ENCODE measurements around the gene MARCHF10. TPM values are rescaled to one million over a fixed set of nuclear protein-coding genes. Genes with fewer than 3 reads are reported as not detected.

MARCHF10 gene
- total RNA-seq, 1 experiment from 2014 or later: not detected

- ChIA-PET POLR2A (interaction anchor here (1.6 kb wide), 1 partner anchor 21 kb away, joined by 4 read pairs; no protein-coding TSS in a partner anchor), CTCF (no interaction called here)
- Mint-ChIP-seq H3K4me1 (ENCODE audit: insufficient read depth, unreplicated experiment) (peaks cover 6% of the 10 kb centered on the region), H3K9me3 (ENCODE audit: unreplicated experiment) (no peaks in the 10 kb centered on the region), H3K27me3 (ENCODE audit: insufficient read depth, unreplicated experiment) (no peaks in the 10 kb centered on the region), H3K4me3 (ENCODE audit: unreplicated experiment) (no peak overlapping the region), H3K27ac (ENCODE audit: low read depth, unreplicated experiment) (no peak overlapping the region), H3K36me3 (ENCODE audit: insufficient read depth, unreplicated experiment) (peaks cover 4% of the 10 kb centered on the region)
- TF ChIP-seq, protein P1, sequence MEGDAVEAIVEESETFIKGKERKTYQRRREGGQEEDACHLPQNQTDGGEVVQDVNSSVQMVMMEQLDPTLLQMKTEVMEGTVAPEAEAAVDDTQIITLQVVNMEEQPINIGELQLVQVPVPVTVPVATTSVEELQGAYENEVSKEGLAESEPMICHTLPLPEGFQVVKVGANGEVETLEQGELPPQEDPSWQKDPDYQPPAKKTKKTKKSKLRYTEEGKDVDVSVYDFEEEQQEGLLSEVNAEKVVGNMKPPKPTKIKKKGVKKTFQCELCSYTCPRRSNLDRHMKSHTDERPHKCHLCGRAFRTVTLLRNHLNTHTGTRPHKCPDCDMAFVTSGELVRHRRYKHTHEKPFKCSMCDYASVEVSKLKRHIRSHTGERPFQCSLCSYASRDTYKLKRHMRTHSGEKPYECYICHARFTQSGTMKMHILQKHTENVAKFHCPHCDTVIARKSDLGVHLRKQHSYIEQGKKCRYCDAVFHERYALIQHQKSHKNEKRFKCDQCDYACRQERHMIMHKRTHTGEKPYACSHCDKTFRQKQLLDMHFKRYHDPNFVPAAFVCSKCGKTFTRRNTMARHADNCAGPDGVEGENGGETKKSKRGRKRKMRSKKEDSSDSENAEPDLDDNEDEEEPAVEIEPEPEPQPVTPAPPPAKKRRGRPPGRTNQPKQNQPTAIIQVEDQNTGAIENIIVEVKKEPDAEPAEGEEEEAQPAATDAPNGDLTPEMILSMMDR (IDR thresholded peaks at IDR 0.05; ENCODE audit: unreplicated experiment): no peak
- intact Hi-C loops (cut with micrococcal nuclease): no loop called here
- no TSS peak for BruUV-seq (replicated peaks)
- no peak for DNase-seq (ENCODE audit: unreplicated experiment)
These were observed 47.2 kb downstream of the MARCHF10 start for GRCh38 chr17:62760945-62761267.

DNA sequence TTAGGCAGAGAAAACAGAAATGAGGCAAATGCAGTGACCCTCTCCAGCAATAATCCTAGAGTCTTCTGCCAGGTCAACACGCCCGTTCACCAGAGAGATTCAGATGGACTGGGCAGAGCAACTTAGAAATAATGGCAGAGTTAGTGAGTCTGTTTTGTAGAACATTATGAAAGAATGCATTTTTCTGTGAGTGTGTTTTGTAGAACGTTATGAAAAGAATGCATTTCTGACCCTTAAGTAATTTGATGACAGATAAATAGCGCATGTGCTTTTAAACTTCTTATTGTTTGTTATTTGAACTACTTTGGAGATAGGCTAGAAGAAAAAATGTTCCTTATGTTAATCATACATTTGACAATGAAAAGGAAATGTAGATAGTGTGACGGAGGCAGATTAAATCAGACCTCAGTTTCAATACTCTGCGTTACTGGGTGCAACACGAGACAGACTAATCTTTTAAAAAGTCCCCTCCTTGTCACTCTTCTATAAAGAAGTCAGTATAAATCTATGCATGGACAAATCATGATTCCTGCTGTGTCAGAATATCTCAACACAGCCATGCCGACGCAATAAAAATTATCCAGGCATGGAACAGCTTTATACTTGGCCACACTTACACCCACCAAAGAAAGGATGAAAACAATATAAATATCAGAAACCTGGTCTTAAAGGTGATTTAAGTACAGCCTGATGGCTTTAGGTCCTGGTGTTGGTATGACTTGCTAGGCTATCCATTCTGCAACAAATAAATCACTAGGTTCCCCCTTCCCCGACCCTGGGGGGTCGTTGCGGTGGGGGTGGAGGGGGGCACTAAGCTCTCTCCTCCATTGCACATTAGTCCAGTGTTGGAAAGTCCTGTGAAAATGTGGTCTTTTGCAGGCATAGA lies 47.8 kb downstream of the MARCHF10 start:
- POLR2A ChIA-PET: interaction anchor here (1.6 kb wide), 1 partner anchor 21 kb away, joined by 4 read pairs; no protein-coding TSS in a partner anchor
- intact Hi-C loops (cut with micrococcal nuclease): no loop called here

GRCh38 chr17:62757500-62757951 lies 50.6 kb downstream of the MARCHF10 start:
- BruUV-seq (replicated peaks): no TSS peak
- DNase-seq (ENCODE audit: unreplicated experiment): no peak
- no peaks in the 10 kb centered on the region for H3K36me3 Mint-ChIP-seq (ENCODE audit: insufficient read depth, unreplicated experiment)
- CTCF ChIA-PET: no interaction called here
- H3K27ac Mint-ChIP-seq (ENCODE audit: low read depth, unreplicated experiment): no peak overlapping the region
- POLR2A ChIA-PET: no interaction called here
- TF ChIP-seq, protein P1 (IDR thresholded peaks at IDR 0.05; ENCODE audit: unreplicated experiment): no peak
- intact Hi-C loops (cut with micrococcal nuclease): no loop called here
- H3K4me3 Mint-ChIP-seq (ENCODE audit: unreplicated experiment): no peak overlapping the region
- H3K9me3 Mint-ChIP-seq (ENCODE audit: unreplicated experiment): no peaks in the 10 kb centered on the region
- peaks cover 9% of the 10 kb centered on the region for H3K4me1 Mint-ChIP-seq (ENCODE audit: insufficient read depth, unreplicated experiment)
- no peaks in the 10 kb centered on the region for H3K27me3 Mint-ChIP-seq (ENCODE audit: insufficient read depth, unreplicated experiment)

More for the DNA sequence above, 47.8 kb downstream of the MARCHF10 start:
- no peak for DNase-seq (ENCODE audit: unreplicated experiment)
- TF ChIP-seq, protein P1 (IDR thresholded peaks at IDR 0.05; ENCODE audit: unreplicated experiment): no peak
- Mint-ChIP-seq H3K27me3 (ENCODE audit: insufficient read depth, unreplicated experiment) (no peaks in the 10 kb centered on the region), H3K4me1 (ENCODE audit: insufficient read depth, unreplicated experiment) (peaks cover 6% of the 10 kb centered on the region), H3K9me3 (ENCODE audit: unreplicated experiment) (no peaks in the 10 kb centered on the region), H3K4me3 (ENCODE audit: unreplicated experiment) (no peak overlapping the region), H3K27ac (ENCODE audit: low read depth, unreplicated experiment) (no peak overlapping the region), H3K36me3 (ENCODE audit: insufficient read depth, unreplicated experiment) (peaks cover 4% of the 10 kb centered on the region)
- no TSS peak for BruUV-seq (replicated peaks)
- CTCF ChIA-PET: no interaction called here

DNA sequence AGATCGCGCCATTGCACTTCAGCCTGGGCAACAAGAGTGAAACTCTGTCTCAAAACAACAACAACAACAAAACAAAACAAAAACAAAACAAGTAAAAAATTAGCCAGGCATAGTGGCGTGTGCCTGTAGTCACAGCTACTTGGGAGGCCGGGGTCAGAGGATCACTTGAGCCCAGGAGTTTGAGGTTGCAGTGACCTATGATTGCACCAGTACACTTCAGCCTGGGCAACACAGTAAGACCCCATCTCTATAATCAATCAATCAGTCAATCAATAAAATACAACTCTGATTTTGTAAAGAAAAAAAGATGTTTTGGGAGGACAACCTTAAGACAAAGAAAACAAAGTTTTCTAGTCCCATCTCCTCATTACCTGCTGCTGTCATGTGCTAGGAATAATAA lies 51.9 kb downstream of the MARCHF10 start:
- Mint-ChIP-seq H3K4me1 (ENCODE audit: insufficient read depth, unreplicated experiment) (peaks cover 5% of the 10 kb centered on the region), H3K9me3 (ENCODE audit: unreplicated experiment) (no peaks in the 10 kb centered on the region), H3K36me3 (ENCODE audit: insufficient read depth, unreplicated experiment) (no peaks in the 10 kb centered on the region), H3K27ac (ENCODE audit: low read depth, unreplicated experiment) (no peak overlapping the region), H3K27me3 (ENCODE audit: insufficient read depth, unreplicated experiment) (no peaks in the 10 kb centered on the region), H3K4me3 (ENCODE audit: unreplicated experiment) (no peak overlapping the region)
- DNase-seq (ENCODE audit: unreplicated experiment): no peak
- CTCF ChIA-PET: no interaction called here
- no TSS peak for BruUV-seq (replicated peaks)
- TF ChIP-seq, protein P1 (IDR thresholded peaks at IDR 0.05; ENCODE audit: unreplicated experiment): no peak
- intact Hi-C loops (cut with micrococcal nuclease): no loop called here
- POLR2A ChIA-PET: no interaction called here
